Endodermal cell (in vitro differentiated cells): ENCODE measurements around the gene PPP4R1. TPM values are rescaled to one million over a fixed set of nuclear protein-coding genes. Genes with fewer than 3 reads are reported as not detected.

Experiments
- DNase-seq: peaks from one replicate; pipeline ENCODE4 v3.0.0-alpha.2; 2017
- H3K27ac ChIP-seq: 2 replicates; pipeline ENCODE4 v1.5.1; 2013; ENCODE audit warnings: mild to moderate bottlenecking, low read depth, low read length, moderate library complexity
- H3K27me3 ChIP-seq: 2 replicates; pipeline ENCODE4 v1.6.1; 2013; ENCODE audit warnings: mild to moderate bottlenecking, low read length, moderate library complexity; ENCODE audit not compliant: insufficient read depth, control insufficient read depth, poor library complexity, severe bottlenecking
- H3K36me3 ChIP-seq: 2 replicates; pipeline ENCODE4 v1.7.0; 2013; ENCODE audit warnings: mild to moderate bottlenecking, low read length, moderate library complexity; ENCODE audit not compliant: control insufficient read depth, insufficient read depth
- H3K4me1 ChIP-seq: one replicate; pipeline ENCODE4 v1.7.0; 2013; ENCODE audit warnings: low read length; ENCODE audit not compliant: control insufficient read depth, insufficient read depth
- H3K4me3 ChIP-seq: 2 replicates; pipeline ENCODE4 v1.5.1; 2013; ENCODE audit warnings: mild to moderate bottlenecking, low read length, moderate library complexity
- H3K9ac ChIP-seq: 2 replicates; pipeline ENCODE4 v1.6.1; 2013; ENCODE audit warnings: mild to moderate bottlenecking, low read length, moderate library complexity; ENCODE audit not compliant: poor library complexity, severe bottlenecking; ENCODE audit errors: extremely low read depth
- H3K9me3 ChIP-seq: 2 replicates; pipeline ENCODE4 v1.6.1; 2013; ENCODE audit warnings: mild to moderate bottlenecking, low read length, moderate library complexity; ENCODE audit not compliant: control insufficient read depth
- H3K27ac Mint-ChIP-seq: 2 replicates; pipeline ENCODE4 v1.8.0; 2020; ENCODE audit warnings: mixed read lengths
- H3K27me3 Mint-ChIP-seq: 2 replicates; pipeline ENCODE4 v1.8.0; 2021; ENCODE audit warnings: mild to moderate bottlenecking, mixed read lengths; ENCODE audit not compliant: insufficient read depth
- H3K36me3 Mint-ChIP-seq: 2 replicates; pipeline ENCODE4 v1.8.0; 2020; ENCODE audit warnings: low read depth, mixed read lengths
- H3K4me1 Mint-ChIP-seq: 2 replicates; pipeline ENCODE4 v1.8.0; 2020; ENCODE audit warnings: mixed read lengths
- H3K4me3 Mint-ChIP-seq: 2 replicates; pipeline ENCODE4 v1.8.0; 2020; ENCODE audit warnings: mild to moderate bottlenecking, moderate library complexity, mixed read lengths
- H3K9me3 Mint-ChIP-seq: 2 replicates; pipeline ENCODE4 v1.8.0; 2020; ENCODE audit warnings: mild to moderate bottlenecking, mixed read lengths
- WGBS, 2 experiments: methylation state at CpG; one replicate each; pipeline versions ENCODE4 v1.1.5 to v1.1.7; 2013; ENCODE audit warnings: missing lambda C conversion rate in 2 of 2, mixed read lengths in 1 of 2; ENCODE audit not compliant: insufficient coverage in 1 of 2, insufficient read length in 1 of 2; 5-methylcytosine and 5-hydroxymethylcytosine counted together
- total RNA-seq, 2 donors: library from RNA; stranded (reverse); fragmentation: NEBNext Ultra II Directional in 1 of 2; extraction: Animal tissue kit (Norgen Biotek cat#: 25700) in 1 of 2; gene quantifications; 2 replicates in 1 of 2; 3 replicates in 1 of 2; pipeline ENCODE4 v1.2.1, GENCODE V29; 2021
- TF ChIP-seq, protein P1 (sequence below): fragments of 200-600 bp; sonication (generic); conservative IDR thresholded peaks from 2 replicates; pipeline ENCODE4 v1.5.0; 2021; ENCODE audit warnings: antibody characterized with exemption, mild to moderate bottlenecking

Gene PPP4R1
- total RNA-seq, 2 donors from 2014 or later: 85.8 to 116 TPM

DNA sequence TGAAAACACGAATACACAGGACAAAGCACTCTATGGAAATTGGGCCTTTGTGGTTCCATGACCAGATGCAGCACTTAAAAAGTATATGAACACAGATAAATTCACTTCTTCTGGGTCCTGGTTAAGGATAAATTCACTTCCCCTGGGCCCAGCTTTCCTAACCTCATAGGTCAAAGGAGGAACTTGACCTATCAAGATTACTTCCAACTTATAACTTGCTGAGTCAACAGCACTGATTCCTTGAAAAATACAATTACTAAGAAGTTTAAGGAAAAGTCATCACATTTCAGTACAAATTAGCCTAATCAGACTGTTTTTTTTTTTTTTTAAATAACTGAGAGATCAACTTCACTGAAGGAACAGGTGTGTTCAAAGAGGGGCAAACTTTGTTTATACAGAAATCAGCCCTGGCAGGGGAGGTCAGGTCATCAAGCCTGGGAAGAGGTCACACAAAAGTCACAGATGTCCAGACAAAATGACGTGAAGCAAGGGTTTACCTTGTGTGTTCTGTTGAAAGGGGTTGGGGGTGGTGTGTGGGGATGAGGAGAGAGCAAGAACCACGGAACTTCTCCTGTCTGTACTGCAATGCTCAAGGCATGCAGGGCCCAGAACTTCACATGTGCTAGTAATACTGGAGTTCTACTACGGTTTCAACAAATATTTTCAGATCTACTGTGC is 55.8 kb downstream of the PPP4R1 start:
- WGBS, 2 experiments: 89 to 100% methylated on average over 2 to 4 of the region's 4 CpGs
- Histone ChIP-seq H3K4me3 (no peak overlapping the region), H3K27me3 (no peaks in the 10 kb centered on the region), H3K9ac (no peak overlapping the region), H3K27ac (no peak overlapping the region), H3K36me3 (peaks cover 92% of the 10 kb centered on the region), H3K4me1 (no peaks in the 10 kb centered on the region), H3K9me3 (peaks cover 8% of the 10 kb centered on the region)
- H3K4me1 Mint-ChIP-seq: no peaks in the 10 kb centered on the region
- peaks cover 87% of the 10 kb centered on the region for H3K36me3 Mint-ChIP-seq
- no peak for DNase-seq
- H3K27ac Mint-ChIP-seq: peak overlapping the region; percentile 48
- H3K9me3 Mint-ChIP-seq: peaks cover 5% of the 10 kb centered on the region
- TF ChIP-seq, protein P1, sequence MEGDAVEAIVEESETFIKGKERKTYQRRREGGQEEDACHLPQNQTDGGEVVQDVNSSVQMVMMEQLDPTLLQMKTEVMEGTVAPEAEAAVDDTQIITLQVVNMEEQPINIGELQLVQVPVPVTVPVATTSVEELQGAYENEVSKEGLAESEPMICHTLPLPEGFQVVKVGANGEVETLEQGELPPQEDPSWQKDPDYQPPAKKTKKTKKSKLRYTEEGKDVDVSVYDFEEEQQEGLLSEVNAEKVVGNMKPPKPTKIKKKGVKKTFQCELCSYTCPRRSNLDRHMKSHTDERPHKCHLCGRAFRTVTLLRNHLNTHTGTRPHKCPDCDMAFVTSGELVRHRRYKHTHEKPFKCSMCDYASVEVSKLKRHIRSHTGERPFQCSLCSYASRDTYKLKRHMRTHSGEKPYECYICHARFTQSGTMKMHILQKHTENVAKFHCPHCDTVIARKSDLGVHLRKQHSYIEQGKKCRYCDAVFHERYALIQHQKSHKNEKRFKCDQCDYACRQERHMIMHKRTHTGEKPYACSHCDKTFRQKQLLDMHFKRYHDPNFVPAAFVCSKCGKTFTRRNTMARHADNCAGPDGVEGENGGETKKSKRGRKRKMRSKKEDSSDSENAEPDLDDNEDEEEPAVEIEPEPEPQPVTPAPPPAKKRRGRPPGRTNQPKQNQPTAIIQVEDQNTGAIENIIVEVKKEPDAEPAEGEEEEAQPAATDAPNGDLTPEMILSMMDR: no peak
- H3K4me3 Mint-ChIP-seq: no peak overlapping the region
- H3K27me3 Mint-ChIP-seq: no peaks in the 10 kb centered on the region

DNA sequence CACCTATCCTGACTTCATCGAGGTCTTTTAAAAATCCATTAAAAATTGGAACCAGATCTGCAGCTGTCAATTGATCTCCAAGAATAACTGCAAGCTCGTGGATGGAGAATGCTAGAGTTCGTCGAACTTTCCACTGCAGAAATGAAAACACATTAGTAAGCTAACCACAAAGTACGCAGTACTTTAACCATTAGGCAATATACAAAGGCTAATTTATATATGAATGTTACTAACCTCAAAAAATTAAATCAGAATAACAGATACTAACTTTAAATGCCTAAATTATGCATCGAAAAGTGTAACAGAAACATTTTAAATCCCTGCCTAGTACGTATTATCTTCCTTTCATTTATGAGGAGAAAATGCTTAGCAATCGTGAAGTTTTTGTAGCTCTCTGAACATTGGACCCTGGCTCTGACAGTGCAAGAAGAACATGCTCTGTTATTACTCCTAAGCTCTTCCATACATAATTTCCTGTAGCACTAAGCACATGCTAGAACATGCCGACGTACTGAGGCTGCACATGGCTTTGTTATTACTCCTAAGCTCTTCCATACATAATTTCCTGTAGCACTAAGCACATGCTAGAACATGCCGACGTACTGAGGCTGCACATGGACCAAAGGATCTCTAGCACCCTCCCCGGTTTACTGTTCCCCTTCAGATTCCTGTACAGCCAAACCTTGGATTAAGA is 57.0 kb downstream of the PPP4R1 start:
- H3K27ac ChIP-seq: no peak overlapping the region
- peaks cover 16% of the 10 kb centered on the region for H3K9me3 Mint-ChIP-seq
- H3K4me1 Mint-ChIP-seq: no peaks in the 10 kb centered on the region
- 97 to 99% methylated on average over 9 to 12 of the region's 13 CpGs for WGBS, 2 experiments
- H3K4me3 ChIP-seq: no peak overlapping the region
- TF ChIP-seq, protein P1: no peak
- H3K36me3 ChIP-seq: peaks cover 92% of the 10 kb centered on the region
- peaks cover 87% of the 10 kb centered on the region for H3K36me3 Mint-ChIP-seq
- no peak overlapping the region for H3K9ac ChIP-seq
- no peak overlapping the region for H3K27ac Mint-ChIP-seq
- no peaks in the 10 kb centered on the region for H3K27me3 ChIP-seq
- H3K27me3 Mint-ChIP-seq: no peaks in the 10 kb centered on the region
- no peak overlapping the region for H3K4me3 Mint-ChIP-seq
- H3K4me1 ChIP-seq: no peaks in the 10 kb centered on the region
- DNase-seq: no peak
- peaks cover 19% of the 10 kb centered on the region for H3K9me3 ChIP-seq

DNA sequence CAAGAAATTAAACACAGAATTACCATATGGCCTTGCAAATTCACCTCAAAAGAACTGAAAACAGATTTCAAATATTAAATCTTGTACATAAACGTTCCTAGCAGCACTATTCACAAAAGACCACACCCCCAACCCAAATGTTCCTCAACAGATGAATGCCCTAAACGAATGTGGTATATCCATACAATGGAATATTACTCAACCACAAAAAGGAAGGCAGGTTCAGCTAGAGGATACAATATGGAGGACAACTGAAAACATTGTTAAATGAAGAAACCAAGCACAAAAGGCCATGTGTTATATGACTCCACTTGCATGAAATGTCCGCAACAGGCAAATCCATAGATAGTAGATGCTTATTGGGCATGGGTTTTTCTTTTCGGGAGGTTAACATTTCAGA is 61.7 kb downstream of the PPP4R1 start:
- TF ChIP-seq, protein P1: no peak
- Mint-ChIP-seq H3K36me3 (peaks cover 92% of the 10 kb centered on the region), H3K27ac (no peak overlapping the region), H3K27me3 (no peaks in the 10 kb centered on the region), H3K9me3 (peaks cover 21% of the 10 kb centered on the region), H3K4me1 (no peaks in the 10 kb centered on the region), H3K4me3 (no peak overlapping the region)
- H3K4me1 ChIP-seq: peaks cover under 1% of the 10 kb centered on the region
- no peak for DNase-seq
- no peak overlapping the region for H3K9ac ChIP-seq
- H3K27ac ChIP-seq: no peak overlapping the region
- peaks cover 93% of the 10 kb centered on the region for H3K36me3 ChIP-seq
- H3K27me3 ChIP-seq: no peaks in the 10 kb centered on the region
- WGBS, 2 experiments: 90 to 92% methylated on average over 2 to 4 of the region's 4 CpGs
- H3K9me3 ChIP-seq: peaks cover 20% of the 10 kb centered on the region
- H3K4me3 ChIP-seq: no peak overlapping the region
